ENCODE data around the gene LYPD6B. TPM values are rescaled to one million over a fixed set of nuclear protein-coding genes. Genes with fewer than 3 reads are reported as not detected.

Gene LYPD6B
- total RNA-seq, 2 experiments from 2014 or later: not detected

- H3K36me3 ChIP-seq (ENCODE audit: insufficient read depth, low read length): peaks cover 25% of the 10 kb centered on the region; the same call in 1 of the 2 replicates
Measured at GRCh38 chr2:148994341-148994740, 44.2 kb upstream of the LYPD6B start.

GRCh38 chr2:148996805-148997204, 41.7 kb upstream of the LYPD6B start:
- no peak overlapping the region for H3K4me3 ChIP-seq (ENCODE audit: low read depth, low read length, poor library complexity, severe bottlenecking)
- no peak for DNase-seq (ENCODE audit: low spot score)
- intact Hi-C loops (cut with micrococcal nuclease; ENCODE audit: unreplicated experiment): loop anchor here (10.0 kb wide), 1 partner anchor 1012 kb away; no protein-coding TSS in a partner anchor
- H3K27ac ChIP-seq (ENCODE audit: low read depth, low read length, poor library complexity, severe bottlenecking): no peak overlapping the region
- H4K20me1 ChIP-seq (ENCODE audit: insufficient read depth, low read length): no peaks in the 10 kb centered on the region
- CTCF ChIA-PET (ENCODE audit: unreplicated experiment): no interaction called here
- no TSS peak for BruUV-seq (replicated peaks)
- POLR2A ChIA-PET: no interaction called here
- H2AFZ ChIP-seq (ENCODE audit: low read length): no peak overlapping the region
- H3K36me3 ChIP-seq (ENCODE audit: insufficient read depth, low read length): peaks cover 23% of the 10 kb centered on the region
- no peaks in the 10 kb centered on the region for H3K9me3 ChIP-seq (ENCODE audit: low read length)
- H3K79me2 ChIP-seq (ENCODE audit: insufficient read depth, low read depth, low read length): no peaks in the 10 kb centered on the region
- H3K9me2 ChIP-seq (ENCODE audit: insufficient read depth, low read length): no peaks in the 10 kb centered on the region
- H3K4me1 ChIP-seq (ENCODE audit: insufficient read depth, low read length, poor library complexity, severe bottlenecking): no peaks in the 10 kb centered on the region
- TF ChIP-seq CTCF (conservative IDR thresholded peaks at IDR 0.05; ENCODE audit: low read length) (no peak), EZH2phosphoT487 (IDR thresholded peaks at IDR 0.05; ENCODE audit: borderline replicate concordance, low read depth, low read length) (no peak)
- no peak overlapping the region for H3K4me2 ChIP-seq (ENCODE audit: low read length)

More at GRCh38 chr2:148994341-148994740, 44.2 kb upstream of the LYPD6B start:
- H3K4me1 ChIP-seq (ENCODE audit: insufficient read depth, low read length, poor library complexity, severe bottlenecking): no peaks in the 10 kb centered on the region
- DNase-seq (ENCODE audit: low spot score): no peak
- TF ChIP-seq CTCF (conservative IDR thresholded peaks at IDR 0.05; ENCODE audit: low read length) (no peak), EZH2phosphoT487 (IDR thresholded peaks at IDR 0.05; ENCODE audit: borderline replicate concordance, low read depth, low read length) (no peak)
- no peaks in the 10 kb centered on the region for H3K79me2 ChIP-seq (ENCODE audit: insufficient read depth, low read depth, low read length)
- H3K4me2 ChIP-seq (ENCODE audit: low read length): no peak overlapping the region
- CTCF ChIA-PET (ENCODE audit: unreplicated experiment): no interaction called here
- no TSS peak for BruUV-seq (replicated peaks)
- H4K20me1 ChIP-seq (ENCODE audit: insufficient read depth, low read length): no peaks in the 10 kb centered on the region
- intact Hi-C loops (cut with micrococcal nuclease; ENCODE audit: unreplicated experiment): loop anchor here (5.0 to 10.0 kb wide), 3 partner anchors 67 to 1057 kb away; no protein-coding TSS in a partner anchor
- no peaks in the 10 kb centered on the region for H3K9me3 ChIP-seq (ENCODE audit: low read length)
- H3K27ac ChIP-seq (ENCODE audit: low read depth, low read length, poor library complexity, severe bottlenecking): no peak overlapping the region
- POLR2A ChIA-PET: interaction anchor here (1.7 kb wide), 1 partner anchor 10 kb away, joined by 8 read pairs; no protein-coding TSS in a partner anchor
- no peaks in the 10 kb centered on the region for H3K9me2 ChIP-seq (ENCODE audit: insufficient read depth, low read length)
- H3K4me3 ChIP-seq (ENCODE audit: low read depth, low read length, poor library complexity, severe bottlenecking): no peak overlapping the region
- no peak overlapping the region for H2AFZ ChIP-seq (ENCODE audit: low read length)

- DNase-seq (ENCODE audit: low spot score): no peak
- BruUV-seq (replicated peaks): no TSS peak
- Histone ChIP-seq H2AFZ (ENCODE audit: low read length) (no peak overlapping the region), H3K4me3 (ENCODE audit: low read depth, low read length, poor library complexity, severe bottlenecking) (no peak overlapping the region), H3K36me3 (ENCODE audit: insufficient read depth, low read length) (peaks cover 13% of the 10 kb centered on the region), H3K79me2 (ENCODE audit: insufficient read depth, low read depth, low read length) (no peaks in the 10 kb centered on the region), H3K27ac (ENCODE audit: low read depth, low read length, poor library complexity, severe bottlenecking) (no peak overlapping the region), H3K4me2 (ENCODE audit: low read length) (no peak overlapping the region), H4K20me1 (ENCODE audit: insufficient read depth, low read length) (no peaks in the 10 kb centered on the region), H3K9me3 (ENCODE audit: low read length) (no peaks in the 10 kb centered on the region), H3K9me2 (ENCODE audit: insufficient read depth, low read length) (no peaks in the 10 kb centered on the region), H3K4me1 (ENCODE audit: insufficient read depth, low read length, poor library complexity, severe bottlenecking) (no peaks in the 10 kb centered on the region)
- ChIA-PET POLR2A (no interaction called here), CTCF (ENCODE audit: unreplicated experiment) (no interaction called here)
- intact Hi-C loops (cut with micrococcal nuclease; ENCODE audit: unreplicated experiment): loop anchor here (10.0 kb wide), 1 partner anchor 1013 kb away; no protein-coding TSS in a partner anchor
- TF ChIP-seq CTCF (conservative IDR thresholded peaks at IDR 0.05; ENCODE audit: low read length) (no peak), EZH2phosphoT487 (IDR thresholded peaks at IDR 0.05; ENCODE audit: borderline replicate concordance, low read depth, low read length) (no peak)
Measured at GRCh38 chr2:148998165-148998830, 40.2 kb upstream of the LYPD6B start.
